ENCODE data around the gene ZSCAN5A.
"Not testable (repeated sequence)": the region's sequence is repeated elsewhere in the genome, so short reads cannot be mapped to it uniquely, and the experiment has no call there.

The ZSCAN5A gene

DNA sequence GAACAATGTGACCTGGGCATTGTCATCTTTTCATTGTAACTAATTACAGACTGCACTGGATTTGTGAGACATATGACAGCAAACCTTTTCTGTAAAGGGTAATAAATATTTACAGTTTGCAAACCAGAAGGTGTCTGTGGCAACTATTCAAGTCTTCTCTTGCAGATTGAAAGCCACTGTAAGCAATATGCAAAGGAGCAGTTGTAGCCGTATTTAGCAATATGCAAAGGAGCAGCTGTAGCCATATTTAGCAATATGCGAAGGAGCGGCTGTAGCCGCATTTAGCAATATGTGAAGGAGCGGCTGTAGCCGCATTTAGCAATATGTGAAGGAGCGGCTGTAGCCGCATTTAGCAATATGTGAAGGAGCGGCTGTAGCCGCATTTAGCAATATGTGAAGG lies 24.4 kb upstream of the ZSCAN5A start:
- not testable (repeated sequence) for H3K27me3 ChIP-seq (replicated peaks; ENCODE audit: control insufficient read depth, insufficient read depth, low read length, poor library complexity, severe bottlenecking); DNase-seq; H3K27ac ChIP-seq (ENCODE audit: insufficient read depth, low read length, poor library complexity, severe bottlenecking); H3K36me3 ChIP-seq (ENCODE audit: control insufficient read depth, insufficient read depth, low read length); H3K4me3 ChIP-seq (ENCODE audit: insufficient read depth, low read depth, low read length, poor library complexity, severe bottlenecking); H3K4me1 ChIP-seq (ENCODE audit: control insufficient read depth, insufficient read depth, low read length, poor library complexity, severe bottlenecking); H3K9me3 ChIP-seq (ENCODE audit: control insufficient read depth, low read length)

DNA sequence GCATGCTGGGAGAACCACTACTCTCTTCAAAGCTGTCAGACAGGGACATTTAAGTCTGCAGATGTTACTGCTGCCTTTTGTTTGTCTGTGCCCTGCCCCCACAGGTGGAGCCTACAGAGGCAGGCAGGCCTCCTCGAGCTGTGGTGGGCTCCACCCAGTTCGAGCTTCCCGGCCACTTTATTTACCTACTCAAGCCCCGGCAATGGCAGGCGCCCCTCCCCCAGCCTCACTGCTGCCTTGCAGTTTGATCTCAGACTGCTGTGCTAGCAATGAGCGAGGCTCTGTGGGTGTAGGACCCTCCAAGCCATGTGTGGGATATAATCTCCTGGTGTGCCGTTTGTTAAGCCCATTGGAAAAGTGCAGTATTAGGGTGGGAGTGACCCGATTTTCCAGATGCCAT lies 22.4 kb upstream of the ZSCAN5A start:
- H3K9me3 ChIP-seq (ENCODE audit: control insufficient read depth, low read length) = not testable (repeated sequence)

DNA sequence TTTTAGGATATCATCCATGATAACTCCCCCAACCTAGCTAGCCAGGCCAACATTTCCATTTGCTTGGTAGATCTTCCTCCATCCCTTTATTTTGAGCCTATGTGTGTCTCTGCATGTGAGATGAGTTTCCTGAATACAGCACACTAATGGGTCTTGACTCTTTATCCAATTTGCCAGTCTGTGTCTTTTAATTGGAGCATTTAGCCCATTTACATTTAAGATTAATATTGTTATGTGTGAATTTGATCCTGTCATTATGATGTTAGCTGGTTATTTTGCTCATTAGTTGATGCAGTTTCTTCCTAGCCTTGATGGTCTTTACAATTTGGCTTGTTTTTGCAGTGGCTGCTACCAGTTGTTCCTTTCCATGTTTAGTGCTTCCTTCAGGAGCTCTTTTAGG lies 20.7 kb upstream of the ZSCAN5A start:
- H3K27ac ChIP-seq (ENCODE audit: insufficient read depth, low read length, poor library complexity, severe bottlenecking); H3K36me3 ChIP-seq (ENCODE audit: control insufficient read depth, insufficient read depth, low read length); DNase-seq; H3K4me1 ChIP-seq (ENCODE audit: control insufficient read depth, insufficient read depth, low read length, poor library complexity, severe bottlenecking); H3K27me3 ChIP-seq (replicated peaks; ENCODE audit: control insufficient read depth, insufficient read depth, low read length, poor library complexity, severe bottlenecking); H3K4me3 ChIP-seq (ENCODE audit: insufficient read depth, low read depth, low read length, poor library complexity, severe bottlenecking); H3K9me3 ChIP-seq (ENCODE audit: control insufficient read depth, low read length): not testable (repeated sequence)

More for the DNA sequence above, 22.4 kb upstream of the ZSCAN5A start:
- DNase-seq; H3K27me3 ChIP-seq (replicated peaks; ENCODE audit: control insufficient read depth, insufficient read depth, low read length, poor library complexity, severe bottlenecking); H3K36me3 ChIP-seq (ENCODE audit: control insufficient read depth, insufficient read depth, low read length); H3K4me3 ChIP-seq (ENCODE audit: insufficient read depth, low read depth, low read length, poor library complexity, severe bottlenecking); H3K27ac ChIP-seq (ENCODE audit: insufficient read depth, low read length, poor library complexity, severe bottlenecking); H3K4me1 ChIP-seq (ENCODE audit: control insufficient read depth, insufficient read depth, low read length, poor library complexity, severe bottlenecking): not testable (repeated sequence)

DNA sequence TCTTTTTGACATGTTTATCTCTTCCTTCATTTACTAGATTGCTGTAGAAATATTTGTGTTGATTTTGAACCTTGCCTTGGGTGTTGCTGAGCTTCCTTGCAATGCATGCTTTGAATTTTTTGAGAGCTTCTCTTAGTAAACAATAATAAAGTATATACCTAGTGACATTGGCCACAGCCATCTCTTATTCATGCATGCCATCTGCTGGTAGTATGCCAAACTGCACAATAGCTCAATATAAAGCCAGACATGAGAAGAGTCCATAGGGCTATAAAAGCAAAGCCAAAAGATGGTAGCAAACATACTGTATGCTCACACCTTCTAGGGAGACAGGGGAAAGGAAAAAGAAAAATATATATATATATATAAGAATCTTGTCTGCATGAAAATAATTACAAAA lies 18.9 kb upstream of the ZSCAN5A start:
- Histone ChIP-seq H3K27me3 (replicated peaks; ENCODE audit: control insufficient read depth, insufficient read depth, low read length, poor library complexity, severe bottlenecking) (no peaks in the 10 kb centered on the region), H3K4me3 (ENCODE audit: insufficient read depth, low read depth, low read length, poor library complexity, severe bottlenecking) (no peak overlapping the region), H3K4me1 (ENCODE audit: control insufficient read depth, insufficient read depth, low read length, poor library complexity, severe bottlenecking) (no peaks in the 10 kb centered on the region), H3K36me3 (ENCODE audit: control insufficient read depth, insufficient read depth, low read length) (no peaks in the 10 kb centered on the region), H3K27ac (ENCODE audit: insufficient read depth, low read length, poor library complexity, severe bottlenecking) (no peak overlapping the region), H3K9me3 (ENCODE audit: control insufficient read depth, low read length) (no peaks in the 10 kb centered on the region)
- DNase-seq = peak in 1 of 3 donors; percentile 34

DNA sequence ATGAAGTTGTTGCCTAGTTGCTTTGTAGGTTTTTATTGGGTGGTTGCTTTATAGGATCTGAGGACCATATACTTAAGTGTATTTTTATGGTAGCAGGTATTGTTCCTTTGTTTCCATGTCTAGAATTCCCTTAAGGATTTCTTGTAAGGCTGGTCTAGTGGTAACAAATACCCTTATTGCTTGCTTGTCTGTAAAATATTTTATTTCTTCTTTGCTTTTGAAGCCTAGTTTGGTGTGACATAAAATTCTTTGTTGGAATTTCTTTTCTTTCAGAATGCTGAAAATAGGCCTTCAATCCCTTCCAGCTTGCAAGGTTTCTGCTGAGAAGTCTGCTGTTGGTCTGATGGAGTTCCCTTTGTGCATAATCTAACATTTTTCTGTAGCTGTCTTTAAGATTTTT lies 18.1 kb upstream of the ZSCAN5A start:
- no peaks in the 10 kb centered on the region for H3K36me3 ChIP-seq (ENCODE audit: control insufficient read depth, insufficient read depth, low read length)

DNA sequence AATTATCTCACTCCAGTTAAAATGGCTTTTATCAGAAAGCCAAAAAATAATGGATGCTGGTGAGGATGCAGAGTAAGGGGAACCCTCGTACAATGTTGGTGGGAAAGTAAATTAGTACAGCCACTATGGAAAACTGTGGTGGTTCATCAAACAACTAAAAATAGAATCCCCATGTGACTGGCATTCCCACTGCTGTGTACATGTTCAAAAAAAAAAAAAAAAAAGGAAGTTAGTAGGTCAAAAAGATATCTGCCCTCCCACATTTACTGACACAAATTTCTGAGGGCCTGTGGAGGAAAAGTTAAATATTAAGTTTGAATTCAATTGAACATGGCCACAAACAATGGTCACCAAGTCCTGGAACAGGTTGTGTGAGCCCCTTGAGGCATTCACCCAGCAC lies 9.8 kb upstream of the ZSCAN5A start:
- Histone ChIP-seq H3K4me3 (ENCODE audit: insufficient read depth, low read depth, low read length, poor library complexity, severe bottlenecking) (no peak overlapping the region), H3K27ac (ENCODE audit: insufficient read depth, low read length, poor library complexity, severe bottlenecking) (no peak overlapping the region), H3K4me1 (ENCODE audit: control insufficient read depth, insufficient read depth, low read length, poor library complexity, severe bottlenecking) (no peaks in the 10 kb centered on the region), H3K9me3 (ENCODE audit: control insufficient read depth, low read length) (no peaks in the 10 kb centered on the region), H3K27me3 (replicated peaks; ENCODE audit: control insufficient read depth, insufficient read depth, low read length, poor library complexity, severe bottlenecking) (no peaks in the 10 kb centered on the region), H3K36me3 (ENCODE audit: control insufficient read depth, insufficient read depth, low read length) (no peaks in the 10 kb centered on the region)
- no peak for DNase-seq

More for the DNA sequence above, 18.1 kb upstream of the ZSCAN5A start:
- Histone ChIP-seq H3K4me3 (ENCODE audit: insufficient read depth, low read depth, low read length, poor library complexity, severe bottlenecking) (no peak overlapping the region), H3K9me3 (ENCODE audit: control insufficient read depth, low read length) (no peaks in the 10 kb centered on the region), H3K4me1 (ENCODE audit: control insufficient read depth, insufficient read depth, low read length, poor library complexity, severe bottlenecking) (no peaks in the 10 kb centered on the region), H3K27me3 (replicated peaks; ENCODE audit: control insufficient read depth, insufficient read depth, low read length, poor library complexity, severe bottlenecking) (no peaks in the 10 kb centered on the region), H3K27ac (ENCODE audit: insufficient read depth, low read length, poor library complexity, severe bottlenecking) (no peak overlapping the region)
- DNase-seq = no peak

DNA sequence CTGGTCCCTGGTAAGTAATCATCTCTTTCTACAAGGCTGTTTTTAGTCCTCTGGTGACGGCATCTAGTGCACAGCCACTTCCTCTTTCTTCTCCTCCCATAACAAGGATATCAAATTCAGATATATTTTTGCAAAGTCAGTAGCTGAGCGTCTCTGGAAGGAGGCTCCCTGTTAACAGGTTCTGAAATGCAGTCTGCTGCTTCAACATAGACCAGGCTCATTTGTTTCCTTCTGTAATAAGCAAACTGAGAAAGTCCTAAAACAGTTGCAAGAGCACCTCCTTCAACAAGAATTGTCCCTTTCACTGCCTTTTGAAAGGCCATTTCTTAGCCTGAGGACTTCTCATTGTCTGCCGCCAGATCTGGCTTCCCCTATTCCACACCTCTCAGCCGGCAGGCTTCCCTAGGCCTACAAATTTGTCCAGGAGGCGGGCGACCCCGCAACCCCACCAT lies 7.4 kb upstream of the ZSCAN5A start:
- Histone ChIP-seq H3K9me3 (ENCODE audit: control insufficient read depth, low read length) (no peaks in the 10 kb centered on the region), H3K27me3 (replicated peaks; ENCODE audit: control insufficient read depth, insufficient read depth, low read length, poor library complexity, severe bottlenecking) (no peaks in the 10 kb centered on the region), H3K36me3 (ENCODE audit: control insufficient read depth, insufficient read depth, low read length) (no peaks in the 10 kb centered on the region), H3K4me1 (ENCODE audit: control insufficient read depth, insufficient read depth, low read length, poor library complexity, severe bottlenecking) (no peaks in the 10 kb centered on the region), H3K27ac (ENCODE audit: insufficient read depth, low read length, poor library complexity, severe bottlenecking) (no peak overlapping the region), H3K4me3 (ENCODE audit: insufficient read depth, low read depth, low read length, poor library complexity, severe bottlenecking) (no peak overlapping the region)
- no peak for DNase-seq

DNA sequence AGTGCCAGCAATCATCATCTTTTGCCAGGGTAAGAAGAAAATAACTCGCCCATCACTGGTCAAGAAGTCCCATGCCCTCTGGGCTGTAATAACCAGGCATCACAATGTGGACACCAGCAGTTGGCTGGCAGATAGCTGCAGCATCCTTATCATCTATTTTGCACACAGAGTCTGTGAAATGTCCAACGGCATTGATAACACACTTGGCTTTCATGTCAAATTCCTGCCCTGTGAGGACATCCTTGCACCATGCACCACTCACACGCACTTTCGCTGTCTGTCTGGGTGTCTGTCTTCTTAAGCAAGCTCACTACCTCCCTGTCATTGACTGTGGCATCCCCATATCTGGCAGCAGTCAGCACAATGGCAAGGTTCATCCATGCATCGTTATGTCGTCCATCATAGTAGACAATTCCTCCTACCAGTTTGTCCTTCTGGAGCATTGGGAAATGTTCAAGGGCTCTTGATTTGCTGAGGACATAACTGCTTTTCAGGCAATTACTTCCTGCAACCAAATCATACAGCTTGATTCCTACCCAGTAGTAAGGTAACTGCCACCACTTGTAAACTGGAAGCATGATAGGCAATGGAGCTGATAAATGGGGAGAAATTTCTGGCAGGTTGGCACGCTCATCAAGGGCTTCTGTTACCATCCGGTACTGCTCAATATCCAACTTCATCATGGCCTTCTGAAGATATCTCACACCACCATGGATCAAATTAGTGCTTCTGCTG lies 6.8 kb upstream of the ZSCAN5A start:
- no peak overlapping the region for H3K27ac ChIP-seq (ENCODE audit: insufficient read depth, low read length, poor library complexity, severe bottlenecking)
- no peak for DNase-seq
- no peaks in the 10 kb centered on the region for H3K9me3 ChIP-seq (ENCODE audit: control insufficient read depth, low read length)
- H3K4me3 ChIP-seq (ENCODE audit: insufficient read depth, low read depth, low read length, poor library complexity, severe bottlenecking) = no peak overlapping the region
- no peaks in the 10 kb centered on the region for H3K27me3 ChIP-seq (replicated peaks; ENCODE audit: control insufficient read depth, insufficient read depth, low read length, poor library complexity, severe bottlenecking)
- H3K36me3 ChIP-seq (ENCODE audit: control insufficient read depth, insufficient read depth, low read length) = no peaks in the 10 kb centered on the region
- H3K4me1 ChIP-seq (ENCODE audit: control insufficient read depth, insufficient read depth, low read length, poor library complexity, severe bottlenecking) = no peaks in the 10 kb centered on the region

DNA sequence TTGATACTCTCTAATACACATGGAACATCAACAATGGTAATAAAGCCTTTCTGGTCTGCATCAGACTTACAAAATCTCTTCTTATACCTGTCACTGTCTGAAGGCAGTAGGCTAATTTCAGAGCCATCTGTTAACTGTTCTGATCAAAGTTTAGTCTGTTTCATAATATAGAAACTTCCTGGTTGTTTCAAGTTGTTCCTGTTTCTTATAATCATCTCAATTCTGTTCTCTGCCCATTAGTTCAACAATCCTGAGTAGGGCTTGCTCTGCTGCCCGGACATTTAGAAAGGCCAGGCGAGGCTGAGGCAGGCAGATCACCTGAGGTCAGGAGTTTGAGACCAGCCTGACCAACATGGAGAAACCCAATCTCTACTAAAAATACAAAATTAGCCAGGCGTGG lies 5.4 kb upstream of the ZSCAN5A start:
- H3K27me3 ChIP-seq (replicated peaks; ENCODE audit: control insufficient read depth, insufficient read depth, low read length, poor library complexity, severe bottlenecking) = no peaks in the 10 kb centered on the region
- H3K36me3 ChIP-seq (ENCODE audit: control insufficient read depth, insufficient read depth, low read length) = no peaks in the 10 kb centered on the region
- no peak overlapping the region for H3K27ac ChIP-seq (ENCODE audit: insufficient read depth, low read length, poor library complexity, severe bottlenecking)
- no peaks in the 10 kb centered on the region for H3K9me3 ChIP-seq (ENCODE audit: control insufficient read depth, low read length)
- DNase-seq = no peak
- H3K4me1 ChIP-seq (ENCODE audit: control insufficient read depth, insufficient read depth, low read length, poor library complexity, severe bottlenecking) = no peaks in the 10 kb centered on the region
- H3K4me3 ChIP-seq (ENCODE audit: insufficient read depth, low read depth, low read length, poor library complexity, severe bottlenecking) = no peak overlapping the region

DNA sequence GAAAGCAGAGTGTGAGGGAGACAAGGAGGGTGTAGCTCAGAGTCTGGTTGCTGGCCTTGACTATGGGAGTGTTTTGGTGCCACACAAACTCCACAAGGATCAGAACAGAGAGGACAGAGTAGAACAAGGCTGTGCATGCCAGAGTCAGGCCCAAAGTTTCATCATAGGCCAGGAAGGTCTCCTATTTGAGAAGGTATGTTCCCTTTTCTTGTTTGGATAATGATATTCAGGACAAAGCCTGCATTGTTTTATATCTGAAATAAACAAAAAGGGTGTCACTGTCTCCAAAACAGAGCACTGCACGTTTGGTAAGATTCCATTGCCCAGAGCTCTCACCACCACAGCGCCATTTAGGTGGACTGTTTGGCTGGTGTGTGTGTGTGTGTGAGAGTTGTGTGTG lies 3.1 kb upstream of the ZSCAN5A start:
- no peaks in the 10 kb centered on the region for H3K9me3 ChIP-seq (ENCODE audit: control insufficient read depth, low read length)
- no peaks in the 10 kb centered on the region for H3K36me3 ChIP-seq (ENCODE audit: control insufficient read depth, insufficient read depth, low read length)
- H3K4me3 ChIP-seq (ENCODE audit: insufficient read depth, low read depth, low read length, poor library complexity, severe bottlenecking) = no peak overlapping the region
- no peaks in the 10 kb centered on the region for H3K4me1 ChIP-seq (ENCODE audit: control insufficient read depth, insufficient read depth, low read length, poor library complexity, severe bottlenecking)
- no peaks in the 10 kb centered on the region for H3K27me3 ChIP-seq (replicated peaks; ENCODE audit: control insufficient read depth, insufficient read depth, low read length, poor library complexity, severe bottlenecking)
- H3K27ac ChIP-seq (ENCODE audit: insufficient read depth, low read length, poor library complexity, severe bottlenecking) = no peak overlapping the region
- no peak for DNase-seq
